Colonic mucosa (tissue), 4 donors: Measurements from ENCODE around the gene NIPSNAP3A. TPM values are rescaled to one million over a fixed set of nuclear protein-coding genes. Genes with fewer than 3 reads are reported as not detected.

Experiments used
- DNase-seq: peaks from one replicate; pipeline ENCODE4 v3.0.0-alpha.2; 2020
- H3K27ac ChIP-seq: fragments of 200-600 bp; one replicate; pipeline ENCODE4 v1.8.0; 2021
- H3K27me3 ChIP-seq: fragments of 200-600 bp; one replicate; pipeline ENCODE4 v1.8.0; 2021
- H3K36me3 ChIP-seq: fragments of 200-600 bp; one replicate; pipeline ENCODE4 v1.8.0; 2021
- H3K4me1 ChIP-seq: fragments of 200-600 bp; one replicate; pipeline ENCODE4 v1.8.0; 2021; ENCODE audit warnings: mild to moderate bottlenecking
- H3K4me3 ChIP-seq: fragments of 200-600 bp; one replicate; pipeline ENCODE4 v1.8.0; 2021
- H3K9ac ChIP-seq, 2 donors: one replicate each; pipeline ENCODE4 v1.7.0; 2013; ENCODE audit warnings: control low read depth in 2 of 2, low read depth in 2 of 2, low read length in 2 of 2
- H3K9me3 ChIP-seq: fragments of 200-600 bp; one replicate; pipeline ENCODE4 v1.8.0; 2021
- CTCF ChIP-seq: fragments of 200-600 bp; IDR thresholded peaks from one replicate; pipeline ENCODE4 v1.8.0; 2022; ENCODE audit warnings: antibody characterized with exemption, mild to moderate bottlenecking
- intact Hi-C: fragments of 100-400 bp; cut with DNase I; formaldehyde crosslinking; loops from one replicate; pipeline ENCODE4 v1.14.1; 2022
- total RNA-seq, 2 donors: library from RNA; stranded (reverse); fragmentation: NEBNext Ultra II Directional in 1 of 2; extraction: Animal tissue kit (Norgen Biotek cat#: 25700) in 1 of 2; gene quantifications; one replicate each; pipeline ENCODE4 v1.2.1, GENCODE V29; 2021
- donor health status: healthy.
- donor health status: DM: no; HTN: no; CAD: no.
- donor health status: DM: no; HTN: no; CAD: no.

NIPSNAP3A gene
- total RNA-seq, 2 donors from 2014 or later = 25.4 to 49.6 TPM

DNA sequence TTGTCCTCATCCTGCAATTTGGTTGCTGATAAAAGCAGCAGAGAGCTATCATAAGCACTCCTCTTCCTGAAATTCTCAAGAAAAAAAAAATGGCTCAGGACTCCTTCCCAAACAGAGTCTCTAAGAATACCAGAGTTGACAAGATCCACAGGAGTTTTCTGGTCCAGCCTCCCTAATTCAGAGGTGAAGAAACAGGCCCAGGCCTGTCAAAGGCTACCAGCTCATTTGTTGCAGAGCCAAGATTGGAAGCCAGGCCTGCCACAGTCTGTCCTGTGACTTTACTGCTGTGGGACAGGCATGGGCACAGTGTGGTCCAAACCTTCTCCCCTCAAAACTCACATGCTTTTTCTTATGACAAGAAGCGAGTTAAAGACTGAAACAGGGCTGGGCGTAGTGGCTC is 58.0 kb downstream of the NIPSNAP3A start:
- intact Hi-C loops = no loop called here
- Histone ChIP-seq H3K27ac (no peak overlapping the region), H3K4me3 (no peak overlapping the region), H3K9me3 (no peaks in the 10 kb centered on the region), H3K4me1 (peaks cover 3% of the 10 kb centered on the region), H3K36me3 (peaks cover 11% of the 10 kb centered on the region), H3K9ac (no peak overlapping the region), H3K27me3 (no peaks in the 10 kb centered on the region)
- TF ChIP-seq CTCF = no peak
- DNase-seq = no peak

DNA sequence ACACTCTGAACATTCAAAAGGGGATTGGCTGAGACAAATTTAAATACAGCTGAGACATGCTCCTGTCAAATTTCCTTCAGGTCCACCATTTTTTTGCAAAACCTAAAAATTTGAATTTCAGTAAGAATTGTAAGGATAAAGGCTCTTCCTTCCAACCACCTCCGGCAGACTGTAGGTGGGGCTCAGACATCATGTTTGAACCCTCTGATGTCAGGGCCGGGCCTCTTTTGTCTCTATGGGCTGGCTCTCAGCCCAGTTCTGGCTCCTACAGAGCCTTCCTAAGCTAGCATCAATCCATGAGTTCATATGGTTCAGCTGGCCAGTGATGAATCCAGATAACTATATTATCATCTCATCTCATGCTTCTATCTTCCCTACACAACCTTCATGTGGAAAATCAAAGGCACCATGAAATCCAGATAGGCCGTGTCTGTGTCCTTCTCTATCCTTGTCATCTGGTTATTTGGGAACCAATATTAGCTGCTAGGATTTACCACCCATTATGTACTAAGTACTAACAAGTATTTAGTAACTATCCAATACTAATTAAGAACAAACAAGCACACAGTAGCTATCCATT is 60.6 kb downstream of the NIPSNAP3A start:
- intact Hi-C loops = no loop called here
- TF ChIP-seq CTCF = no peak
- Histone ChIP-seq H3K9ac (no peak overlapping the region), H3K27ac (no peak overlapping the region), H3K36me3 (peaks cover 11% of the 10 kb centered on the region), H3K9me3 (no peaks in the 10 kb centered on the region), H3K4me1 (peaks cover 4% of the 10 kb centered on the region), H3K27me3 (no peaks in the 10 kb centered on the region), H3K4me3 (no peak overlapping the region)
- DNase-seq = no peak

Other genes starting within 250 kb of the NIPSNAP3A start
- not detected for gene OR13F1, start 243.4 kb upstream of the NIPSNAP3A start, total RNA-seq
- not detected for gene OR13C4, start 220.5 kb upstream of the NIPSNAP3A start, total RNA-seq
- gene OR13C3, start 210.8 kb upstream of the NIPSNAP3A start, total RNA-seq = not detected
- gene OR13C8, start 178.5 kb upstream of the NIPSNAP3A start, total RNA-seq = not detected
- not detected for gene OR13C5, start 148.3 kb upstream of the NIPSNAP3A start, total RNA-seq
- gene OR13C2, start 142.1 kb upstream of the NIPSNAP3A start, total RNA-seq = not detected
- not detected for gene OR13C9, start 129.5 kb upstream of the NIPSNAP3A start, total RNA-seq
- not detected for gene OR13D1, start 53.2 kb upstream of the NIPSNAP3A start, total RNA-seq
- 1 to 10 TPM in 1 of 2 donors, under 1 TPM in 1; 0.69 to 1.0 TPM for gene NIPSNAP3B, start 16.4 kb downstream of the NIPSNAP3A start, total RNA-seq
- 10 to 100 TPM; 11.2 to 17.8 TPM for gene ABCA1, start 180.5 kb downstream of the NIPSNAP3A start, total RNA-seq